ENCODE data around the gene CBX1.

The CBX1 gene

GRCh38 chr17:48059125-48059668 lies 42.1 kb downstream of the CBX1 start:
- Histone ChIP-seq H3K27ac (no peak overlapping the region), H3K4me1 (peaks cover 14 to 56% (median 21%) of the 10 kb centered on the region in 10 experiments), H3K27me3 (no peaks in the 10 kb centered on the region), H3K9ac (peak overlapping the region in 1 of 11 experiments; percentile 29; a peak in 1 of 22 replicates), H3K4me3 (no peak overlapping the region), H3K9me3 (replicated peaks in 1 of 11) (no peaks in the 10 kb centered on the region), H3K36me3 (peaks cover 91 to 98% (median 94%) of the 10 kb centered on the region in 11 experiments), H3K4me2 (peak overlapping the region in 1 of 11 experiments; percentile 96; a peak in 1 of 22 replicates), H4K20me1 (peaks cover 81 to 98% (median 92%) of the 10 kb centered on the region in 11 experiments)
- TF ChIP-seq Cebpa-rat (IDR thresholded peaks at IDR 0.05), result no peak

- peaks cover 81 to 98% (median 92%) of the 10 kb centered on the region in 11 experiments for H4K20me1 ChIP-seq
- H3K4me1 ChIP-seq, result peaks cover 21 to 63% (median 28%) of the 10 kb centered on the region in 10 experiments
- H3K36me3 ChIP-seq, result peaks cover 92 to 98% (median 94%) of the 10 kb centered on the region in 11 experiments
- no peaks in the 10 kb centered on the region for H3K9me3 ChIP-seq (replicated peaks in 1 of 11)
- H3K9ac ChIP-seq, result peak overlapping the region in 3 of 11 experiments; percentile 5 to 76 (median 10); a peak in 1 of 22 replicates
- no peaks in the 10 kb centered on the region for H3K27me3 ChIP-seq
- peak overlapping the region in 3 of 11 experiments; percentile 41 to 96 (median 95); a peak in 6 of 22 replicates for H3K4me2 ChIP-seq
- TF ChIP-seq Cebpa-rat (IDR thresholded peaks at IDR 0.05), result no peak
- peak overlapping the region in 3 of 11 experiments; percentile 20 to 43 (median 32); a peak in 4 of 22 replicates for H3K27ac ChIP-seq
- H3K4me3 ChIP-seq, result no peak overlapping the region
Observed at GRCh38 chr17:48058393-48059124, 42.7 kb downstream of the CBX1 start.

- no peak overlapping the region for H3K4me3 ChIP-seq
- no peak for TF ChIP-seq Cebpa-rat (IDR thresholded peaks at IDR 0.05)
- H3K9me3 ChIP-seq (replicated peaks in 1 of 11), result no peaks in the 10 kb centered on the region
- H3K27ac ChIP-seq, result peak overlapping the region in 2 of 11 experiments; percentile 77 to 81; a peak in 2 of 22 replicates
- H3K9ac ChIP-seq, result peak overlapping the region in 2 of 11 experiments; percentile 62 to 76; a peak in 4 of 22 replicates
- H3K36me3 ChIP-seq, result peaks cover 88 to 98% (median 94%) of the 10 kb centered on the region in 11 experiments
- peaks cover 30 to 72% (median 37%) of the 10 kb centered on the region in 10 experiments for H3K4me1 ChIP-seq
- H4K20me1 ChIP-seq, result peaks cover 81 to 98% (median 96%) of the 10 kb centered on the region in 11 experiments
- H3K27me3 ChIP-seq, result no peaks in the 10 kb centered on the region
- peak overlapping the region in 2 of 11 experiments; percentile 95 to 96; a peak in 4 of 22 replicates for H3K4me2 ChIP-seq
Observed at GRCh38 chr17:48057626-48058025, 43.7 kb downstream of the CBX1 start.

GRCh38 chr17:48056879-48057278 lies 44.4 kb downstream of the CBX1 start:
- Histone ChIP-seq H3K9me3 (replicated peaks in 1 of 11) (no peaks in the 10 kb centered on the region), H3K9ac (peak overlapping the region in 4 of 11 experiments; percentile 14 to 76 (median 58); a peak in 5 of 22 replicates), H4K20me1 (peaks cover 81 to 98% (median 96%) of the 10 kb centered on the region in 11 experiments), H3K4me3 (no peak overlapping the region), H3K4me2 (peak overlapping the region in 4 of 11 experiments; percentile 75 to 96 (median 90); a peak in 5 of 22 replicates), H3K27ac (peak overlapping the region in 7 of 11 experiments; percentile 50 to 81 (median 70); a peak in 12 of 22 replicates), H3K36me3 (peaks cover 86 to 98% (median 94%) of the 10 kb centered on the region in 11 experiments), H3K4me1 (peaks cover 37 to 79% (median 44%) of the 10 kb centered on the region in 10 experiments), H3K27me3 (no peaks in the 10 kb centered on the region)
- no peak for TF ChIP-seq Cebpa-rat (IDR thresholded peaks at IDR 0.05)

GRCh38 chr17:48056246-48056745 lies 45.0 kb downstream of the CBX1 start:
- no peaks in the 10 kb centered on the region for H3K27me3 ChIP-seq
- no peaks in the 10 kb centered on the region for H3K9me3 ChIP-seq (replicated peaks in 1 of 11)
- peak overlapping the region; percentile 18 to 81 (median 53); a peak in 18 of 22 replicates for H3K27ac ChIP-seq
- H3K4me3 ChIP-seq, result peak overlapping the region in 1 of 10 experiments; percentile 20; a peak in 2 of 20 replicates
- peak overlapping the region in 8 of 11 experiments; percentile 30 to 96 (median 76); a peak in 17 of 22 replicates for H3K4me2 ChIP-seq
- H3K9ac ChIP-seq, result peak overlapping the region in 10 of 11 experiments; percentile 6 to 76 (median 42); a peak in 11 of 22 replicates
- no peak for TF ChIP-seq Cebpa-rat (IDR thresholded peaks at IDR 0.05)
- H3K36me3 ChIP-seq, result peaks cover 86 to 98% (median 94%) of the 10 kb centered on the region in 11 experiments
- peaks cover 81 to 98% (median 96%) of the 10 kb centered on the region in 11 experiments for H4K20me1 ChIP-seq
- peaks cover 43 to 85% (median 50%) of the 10 kb centered on the region in 10 experiments for H3K4me1 ChIP-seq

GRCh38 chr17:48055531-48056245 lies 45.6 kb downstream of the CBX1 start:
- peaks cover 84 to 98% (median 97%) of the 10 kb centered on the region in 11 experiments for H4K20me1 ChIP-seq
- H3K36me3 ChIP-seq, result peaks cover 86 to 99% (median 96%) of the 10 kb centered on the region in 11 experiments

GRCh38 chr17:48054238-48055185 lies 46.8 kb downstream of the CBX1 start:
- H3K4me1 ChIP-seq, result peaks cover 61 to 98% (median 68%) of the 10 kb centered on the region in 10 experiments
- H3K4me2 ChIP-seq, result peak overlapping the region in 10 of 11 experiments; percentile 51 to 96 (median 76); a peak in 18 of 22 replicates
- peak overlapping the region in 8 of 11 experiments; percentile 38 to 96 (median 70); a peak in 12 of 22 replicates for H3K27ac ChIP-seq
- H4K20me1 ChIP-seq, result peaks cover 81 to 100% (median 95%) of the 10 kb centered on the region in 11 experiments
- no peak for TF ChIP-seq Cebpa-rat (IDR thresholded peaks at IDR 0.05)
- peaks cover 80 to 94% (median 90%) of the 10 kb centered on the region in 11 experiments for H3K36me3 ChIP-seq
- H3K27me3 ChIP-seq, result no peaks in the 10 kb centered on the region
- H3K9me3 ChIP-seq (replicated peaks in 1 of 11), result no peaks in the 10 kb centered on the region
- H3K9ac ChIP-seq, result peak overlapping the region in 8 of 11 experiments; percentile 23 to 96 (median 90); a peak in 9 of 22 replicates
- peak overlapping the region in 3 of 10 experiments; percentile 13 to 81 (median 23); a peak in 4 of 20 replicates for H3K4me3 ChIP-seq

More at GRCh38 chr17:48055531-48056245, 45.6 kb downstream of the CBX1 start:
- Histone ChIP-seq H3K4me3 (peak overlapping the region in 4 of 10 experiments; percentile 13 to 32 (median 22); a peak in 5 of 20 replicates), H3K27me3 (no peaks in the 10 kb centered on the region), H3K9ac (peak overlapping the region in 10 of 11 experiments; percentile 10 to 76 (median 42); a peak in 14 of 22 replicates), H3K27ac (peak overlapping the region; percentile 25 to 81 (median 53); a peak in 20 of 22 replicates), H3K9me3 (replicated peaks in 1 of 11) (no peaks in the 10 kb centered on the region), H3K4me2 (peak overlapping the region; percentile 30 to 96 (median 62); a peak in 21 of 22 replicates), H3K4me1 (peaks cover 49 to 91% (median 56%) of the 10 kb centered on the region in 10 experiments)
- TF ChIP-seq Cebpa-rat (IDR thresholded peaks at IDR 0.05), result peak in 1 of 11 experiments; percentile 36; a peak in 1 of 22 replicates

Data from BLaER1 treated with 17β-estradiol and CSF1 and Interleukin-3, amounts not matched to agents 10 nM and 100 nM (cell line).